IMR-90 (cell line): ENCODE measurements around the gene KIF22. TPM values are rescaled to one million over a fixed set of nuclear protein-coding genes. Genes with fewer than 3 reads are reported as not detected.

Experiments
- ATAC-seq: fragments of 200-7000 bp; cut with Tn5 transposase; 2 replicates; pipeline ENCODE4 v1.9.1; 2020; ENCODE audit warnings: low read depth, mild to moderate bottlenecking, moderate library complexity
- BruUV-seq: library from RNA; stranded (reverse); fragments of 400-500 nt; replicated peaks from 2 replicates; lab custom pipeline; 2021; lab: Mats Ljungman, UMichigan
- CTCF ChIA-PET: fragments of 300-600 bp; formaldehyde crosslinking; extraction: SDS; loops from one replicate; lab custom pipeline; 2021; ENCODE audit warnings: antibody characterized with exemption; lab: Yijun Ruan, JAX
- POLR2A ChIA-PET: fragments of 300-600 bp; sonication (Branson Sonifier 250); formaldehyde crosslinking; loops from one replicate; lab custom pipeline; 2022; ENCODE audit warnings: antibody characterized with exemption; ENCODE audit not compliant: unreplicated experiment; lab: Charles Lee
- DNase-seq: peaks from one replicate; pipeline ENCODE4 v3.0.0; 2013
- H2AFZ ChIP-seq: replicated peaks from 2 replicates; pipeline ENCODE3; 2013; ENCODE audit warnings: low read length, mild to moderate bottlenecking; ENCODE audit not compliant: poor library complexity
- H2AK5ac ChIP-seq: 2 replicates; pipeline ENCODE4 v1.6.1; 2013; ENCODE audit warnings: low read depth, low read length, inconsistent platforms
- H2AK9ac ChIP-seq: replicated peaks from 2 replicates; pipeline ENCODE3; 2013; ENCODE audit warnings: mild to moderate bottlenecking, low read depth, low read length, moderate library complexity; ENCODE audit not compliant: poor library complexity
- H2BK120ac ChIP-seq: 2 replicates; pipeline ENCODE4 v1.6.1; 2013; ENCODE audit warnings: low read depth, low read length, inconsistent platforms
- H2BK15ac ChIP-seq: 3 replicates; pipeline ENCODE4 v1.6.1; 2013; ENCODE audit warnings: low read depth, low read length, inconsistent platforms
- H2BK20ac ChIP-seq: 2 replicates; pipeline ENCODE4 v1.6.1; 2013; ENCODE audit warnings: low read depth, mild to moderate bottlenecking, inconsistent platforms, low read length, moderate library complexity
- H2BK5ac ChIP-seq: 2 replicates; pipeline ENCODE4 v1.6.1; 2013; ENCODE audit warnings: mild to moderate bottlenecking, low read depth, low read length, inconsistent platforms; ENCODE audit not compliant: poor library complexity, severe bottlenecking
- H3K14ac ChIP-seq: replicated peaks from 2 replicates; pipeline ENCODE4 v1.6.1; 2013; ENCODE audit warnings: low read depth, low read length, inconsistent platforms
- H3K18ac ChIP-seq: 2 replicates; pipeline ENCODE4 v1.6.1; 2013; ENCODE audit warnings: low read depth, low read length, control low read depth
- H3K23ac ChIP-seq: 2 replicates; pipeline ENCODE4 v1.6.1; 2013; ENCODE audit warnings: low read depth, low read length, inconsistent platforms
- H3K27ac ChIP-seq: 2 replicates; pipeline ENCODE4 v1.5.1; 2013; ENCODE audit warnings: mild to moderate bottlenecking, control low read depth, low read length; ENCODE audit not compliant: insufficient read depth
- H3K27me3 ChIP-seq: 2 replicates; pipeline ENCODE4 v1.6.1; 2013; ENCODE audit warnings: low read length; ENCODE audit not compliant: control insufficient read depth, insufficient read depth
- H3K36me3 ChIP-seq: 2 replicates; pipeline ENCODE4 v1.6.1; 2013; ENCODE audit warnings: low read length, mixed read lengths; ENCODE audit not compliant: control insufficient read depth, insufficient read depth
- H3K4ac ChIP-seq: 2 replicates; pipeline ENCODE4 v1.6.1; 2013; ENCODE audit warnings: low read depth, low read length, inconsistent platforms
- H3K4me1 ChIP-seq: 2 replicates; pipeline ENCODE4 v1.6.1; 2013; ENCODE audit warnings: low read length, mixed read lengths; ENCODE audit not compliant: control insufficient read depth, insufficient read depth
- H3K4me2 ChIP-seq: 2 replicates; pipeline ENCODE4 v1.6.1; 2013; ENCODE audit warnings: low read depth, mild to moderate bottlenecking, control low read depth, low read length, moderate library complexity
- H3K4me3 ChIP-seq: 2 replicates; pipeline ENCODE4 v1.5.1; 2013; ENCODE audit warnings: low read depth, mild to moderate bottlenecking, control low read depth, low read length, moderate library complexity; ENCODE audit not compliant: insufficient read depth
- H3K56ac ChIP-seq: 2 replicates; pipeline ENCODE4 v1.6.1; 2013; ENCODE audit warnings: low read length, inconsistent platforms; ENCODE audit not compliant: insufficient read depth; ENCODE audit errors: extremely low read depth
- H3K79me1 ChIP-seq, 2 experiments: 2 replicates each; pipeline ENCODE4 v1.6.1; 2013; ENCODE audit warnings: low read length in 2 of 2, inconsistent platforms in 1 of 2, low read depth in 1 of 2
- H3K9ac ChIP-seq: 2 replicates; pipeline ENCODE4 v1.6.1; 2013; ENCODE audit warnings: low read depth, low read length, control low read depth
- H3K9me1 ChIP-seq: 2 replicates; pipeline ENCODE4 v1.6.1; 2013; ENCODE audit warnings: low read length, inconsistent platforms; ENCODE audit not compliant: insufficient read depth
- H3K9me3 ChIP-seq: 2 replicates; pipeline ENCODE4 v1.6.1; 2013; ENCODE audit warnings: low read length; ENCODE audit not compliant: control insufficient read depth, insufficient read depth
- H4K20me1 ChIP-seq: 2 replicates; pipeline ENCODE4 v1.6.1; 2013; ENCODE audit warnings: low read length, inconsistent platforms; ENCODE audit not compliant: insufficient read depth
- H4K5ac ChIP-seq: 2 replicates; pipeline ENCODE4 v1.6.1; 2013; ENCODE audit warnings: mild to moderate bottlenecking, low read depth, low read length, control low read depth
- H4K8ac ChIP-seq, 2 experiments: 2 replicates each; pipeline ENCODE4 v1.6.1; 2013; ENCODE audit warnings: low read depth in 2 of 2, low read length in 2 of 2, control low read depth in 1 of 2, inconsistent platforms in 1 of 2
- H4K91ac ChIP-seq: 2 replicates; pipeline ENCODE4 v1.6.1; 2013; ENCODE audit warnings: low read depth, low read length, inconsistent platforms; ENCODE audit not compliant: insufficient read depth
- BHLHE40 ChIP-seq: fragments of 150-350 bp; IDR thresholded peaks from 2 replicates; pipeline ENCODE4 v1.6.1; 2016; ENCODE audit warnings: mild to moderate bottlenecking, low read depth, low read length
- FOS ChIP-seq: fragments of 150-350 bp; IDR thresholded peaks from 2 replicates; pipeline ENCODE4 v1.6.1; 2016; ENCODE audit warnings: low read depth, low read length
- MAZ ChIP-seq: IDR thresholded peaks from 2 replicates; pipeline ENCODE4 v1.6.1; 2012; ENCODE audit warnings: low read depth, mild to moderate bottlenecking, low read length, improper control_type of control experiment, moderate library complexity, borderline replicate concordance
- MXI1 ChIP-seq: IDR thresholded peaks from 2 replicates; pipeline ENCODE4 v1.6.1; 2012; ENCODE audit warnings: low read depth, mild to moderate bottlenecking, low read length, moderate library complexity, borderline replicate concordance
- WGBS, 2 experiments: methylation state at CpG; one replicate each; pipeline versions ENCODE4 v1.1.5 to v1.1.7; 2013; ENCODE audit warnings: missing lambda C conversion rate in 2 of 2; ENCODE audit not compliant: insufficient read length in 1 of 2; ENCODE audit errors: extremely low coverage in 2 of 2; 5-methylcytosine and 5-hydroxymethylcytosine counted together
- dilution Hi-C: fragments of 300-500 bp; cut with HindIII; formaldehyde crosslinking; loops from one replicate; pipeline ENCODE4 v1.14.3; 2018; ENCODE audit warnings: low sequenced_read_pairs; ENCODE audit not compliant: unreplicated experiment
- in situ Hi-C: fragments of 300-500 bp; cut with MboI; formaldehyde crosslinking; loops from 3 replicates; pipeline ENCODE4 v1.14.3; 2019; ENCODE audit warnings: low sequenced_read_pairs, inconsistent platforms, mixed read lengths
- intact Hi-C: fragments of 100-400 bp; cut with micrococcal nuclease; formaldehyde crosslinking; loops from 2 replicates; pipeline ENCODE4 v1.10.0; 2022
- polyA plus RNA-seq, 3 experiments: library from polyadenylated mRNA; depleted of rRNA; stranded (reverse); fragments of >200 nt; gene quantifications; 2 replicates each; pipeline ENCODE4 v1.2.3, GENCODE V29; 2012; ENCODE audit warnings: low replicate concordance in 1 of 3
- total RNA-seq: library from RNA; depleted of rRNA; stranded (reverse); fragments of >200 nt; gene quantifications from 2 replicates; pipeline ENCODE4 v1.2.3, GENCODE V29; 2012

KIF22 gene
- total and polyA plus RNA-seq, 2 of the 4 experiments (the other 2 are of a cell fraction), result 43.0 to 65.1 TPM

GRCh38 chr16:29794231-29794710 is 3.7 kb downstream of the KIF22 start:
- Histone ChIP-seq H3K23ac (no peak overlapping the region), H3K27ac (no peak overlapping the region), H3K9me1 (peaks cover 10% of the 10 kb centered on the region), H4K8ac (no peak overlapping the region), H3K9ac (no peak overlapping the region), H2BK120ac (no peak overlapping the region), H4K5ac (no peak overlapping the region), H3K4me3 (no peak overlapping the region), H3K27me3 (no peaks in the 10 kb centered on the region), H2AK5ac (no peak overlapping the region), H3K4ac (no peak overlapping the region), H3K36me3 (peaks cover 14% of the 10 kb centered on the region), H4K20me1 (no peaks in the 10 kb centered on the region), H2AK9ac (no peak overlapping the region), H3K56ac (no peak overlapping the region), H2BK15ac (no peak overlapping the region), H2BK5ac (no peak overlapping the region), H2BK20ac (no peak overlapping the region), H3K18ac (no peak overlapping the region), H2AFZ (no peak overlapping the region), H3K14ac (no peak overlapping the region), H3K4me2 (no peak overlapping the region), H3K79me1 (peaks cover 38 to 52% of the 10 kb centered on the region in 2 experiments), H4K91ac (no peak overlapping the region), H3K9me3 (no peaks in the 10 kb centered on the region), H3K4me1 (peaks cover 3% of the 10 kb centered on the region)
- in situ Hi-C loops, result no loop called here
- ATAC-seq, result no peak
- TF ChIP-seq MXI1, result no peak
- no peak for TF ChIP-seq FOS
- no peak for TF ChIP-seq MAZ
- TF ChIP-seq BHLHE40, result no peak
- no TSS peak for BruUV-seq
- intact Hi-C loops, result no loop called here
- ChIA-PET POLR2A (interaction anchor here (0.6 kb wide), 1 partner anchor 59 kb away, joined by 3 read pairs; no protein-coding TSS in a partner anchor), CTCF (no interaction called here)
- no CpG with 5 or more reads among the region's 3 CpGs for WGBS, 2 experiments
- no peak for DNase-seq
- dilution Hi-C loops, result no loop called here
